Raji (cell line): ENCODE results near the gene NPEPL1.

Source experiments
- POLR2A ChIP-seq: IDR thresholded peaks from 2 replicates; pipeline ENCODE4 v1.6.1; 2011; ENCODE audit warnings: low read depth, low read length, control low read depth; ENCODE audit not compliant: insufficient read depth

Gene NPEPL1

GRCh38 chr20:58719971-58720371 is 27.4 kb downstream of the NPEPL1 start:
- no peak for TF ChIP-seq POLR2A

DNA sequence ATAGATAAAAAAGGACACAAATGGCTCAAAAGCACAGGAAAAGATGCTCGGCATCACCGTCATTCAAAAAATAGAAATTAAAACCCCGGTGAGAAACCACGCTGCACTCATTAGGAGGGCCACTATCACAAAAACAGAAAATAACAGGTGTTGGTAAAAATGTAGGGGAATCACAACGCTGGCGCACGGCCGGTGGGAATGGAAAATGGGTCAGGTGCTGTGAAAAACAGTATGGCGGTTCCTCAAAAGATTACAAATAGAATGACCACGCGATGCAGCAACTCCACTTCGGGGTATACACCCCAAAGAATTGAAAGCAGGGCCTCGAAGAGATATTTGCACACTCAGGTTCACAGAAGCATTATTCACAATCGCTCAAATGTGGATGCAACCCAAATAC is 28.3 kb downstream of the NPEPL1 start:
- TF ChIP-seq POLR2A, result no peak

GRCh38 chr20:58721951-58722778 is 29.6 kb downstream of the NPEPL1 start:
- no peak for TF ChIP-seq POLR2A

- no peak for TF ChIP-seq POLR2A
These were observed 30.5 kb downstream of the NPEPL1 start for GRCh38 chr20:58722877-58723627.

GRCh38 chr20:58723628-58723984 is 31.0 kb downstream of the NPEPL1 start:
- no peak for TF ChIP-seq POLR2A

DNA sequence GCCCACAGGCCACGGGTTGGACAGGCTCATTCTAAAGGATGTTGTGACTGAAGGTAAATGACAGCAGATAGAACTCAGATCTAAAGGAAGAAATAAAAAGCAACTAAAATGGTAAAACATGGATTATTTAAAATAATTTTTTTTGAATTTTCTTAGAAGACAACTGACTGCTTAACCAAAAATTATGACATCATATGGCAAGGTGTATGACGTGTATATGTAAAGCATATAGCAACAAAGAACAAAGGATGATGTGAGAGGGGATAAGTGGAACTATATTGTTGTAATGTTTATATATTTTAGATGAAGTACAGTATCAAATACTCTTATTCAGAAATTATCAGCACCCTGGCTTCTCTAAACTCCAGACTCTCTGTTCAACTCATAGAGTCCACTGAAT is 38.6 kb downstream of the NPEPL1 start:
- TF ChIP-seq POLR2A, result no peak

DNA sequence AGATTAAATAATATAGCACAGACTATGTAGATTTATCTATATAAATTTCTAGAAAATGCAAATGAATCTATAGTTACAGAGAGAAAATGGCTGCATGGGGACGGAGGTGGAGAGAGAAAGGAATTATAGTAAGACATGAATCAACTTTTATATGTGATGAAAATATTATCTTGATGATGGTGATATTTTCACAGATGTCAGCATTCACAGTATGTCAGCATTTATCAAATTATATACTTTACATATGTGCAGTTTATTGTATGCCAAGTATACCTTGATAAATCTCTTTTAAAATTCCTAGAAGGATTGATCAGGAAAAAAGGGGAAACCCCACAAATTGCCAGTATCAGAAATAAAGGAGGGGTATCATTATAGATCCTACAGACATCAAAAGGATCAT is 44.6 kb downstream of the NPEPL1 start:
- no peak for TF ChIP-seq POLR2A

GRCh38 chr20:58740356-58741308 is 48.0 kb downstream of the NPEPL1 start:
- no peak for TF ChIP-seq POLR2A

DNA sequence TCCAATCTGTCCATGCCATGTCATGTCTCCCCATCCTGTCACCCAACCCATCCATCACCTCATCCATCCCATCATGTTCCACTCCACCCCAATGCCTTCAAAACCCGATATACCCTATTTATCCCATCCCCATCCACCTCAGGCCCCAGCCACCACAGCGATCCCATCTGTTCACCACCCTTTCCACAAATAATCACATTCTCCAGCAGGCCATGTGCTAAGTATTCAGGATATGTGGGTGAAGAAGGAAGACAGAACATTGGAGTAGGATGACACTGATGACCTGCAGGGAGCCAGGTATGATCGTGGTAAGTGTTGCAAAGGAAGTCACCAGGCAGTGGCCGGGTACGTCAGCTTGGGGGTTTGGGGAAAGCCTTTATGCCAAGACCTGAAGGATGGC is 48.8 kb downstream of the NPEPL1 start:
- TF ChIP-seq POLR2A, result no peak

DNA sequence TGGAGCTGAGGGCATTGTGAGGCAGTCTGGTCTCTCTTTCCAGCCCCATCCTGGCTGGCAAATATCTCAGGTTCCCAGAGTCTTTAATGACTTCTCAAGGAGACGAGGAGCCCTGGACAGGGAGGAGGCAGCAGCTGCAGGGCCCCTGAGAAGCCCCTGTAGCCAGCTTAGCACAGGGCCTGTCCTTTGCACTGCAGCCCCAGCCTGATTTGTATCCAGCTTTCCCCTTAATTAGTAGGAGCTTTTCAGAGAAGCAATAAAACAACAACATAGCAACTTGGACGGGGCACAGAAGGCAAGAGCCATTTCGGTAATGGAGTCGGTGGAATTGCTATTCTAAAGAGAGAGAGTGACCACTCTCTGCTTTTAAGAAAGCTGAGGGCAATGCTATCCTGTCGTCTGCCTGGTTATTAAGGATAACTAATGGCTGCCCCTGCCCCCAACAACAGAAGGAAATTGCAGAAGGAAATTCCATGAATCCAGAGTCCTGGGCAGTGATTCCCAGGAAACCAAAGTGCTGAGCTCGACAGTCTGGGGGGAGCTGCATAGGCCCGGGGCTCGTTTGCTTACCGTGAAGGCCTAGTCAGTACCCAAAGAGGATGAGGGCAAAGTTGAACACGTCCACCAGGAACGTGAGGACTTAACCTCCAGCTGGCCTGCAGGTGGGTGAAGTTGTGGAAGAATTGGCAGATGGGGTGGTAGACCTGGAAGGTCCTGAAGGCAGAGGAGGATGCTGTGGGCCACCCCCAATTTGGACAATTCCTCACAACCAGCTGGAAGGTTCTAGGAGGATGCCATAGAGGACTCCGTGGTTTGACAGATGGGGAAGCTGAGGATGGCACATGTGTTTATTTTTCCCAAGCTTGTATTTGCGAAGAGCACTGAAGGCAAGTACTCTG is 50.3 kb downstream of the NPEPL1 start:
- TF ChIP-seq POLR2A, result no peak

- no peak for TF ChIP-seq POLR2A
These were observed 51.4 kb downstream of the NPEPL1 start for GRCh38 chr20:58743929-58744534.

GRCh38 chr20:58744836-58745235 is 52.2 kb downstream of the NPEPL1 start:
- no peak for TF ChIP-seq POLR2A

- no peak for TF ChIP-seq POLR2A
These were observed 52.8 kb downstream of the NPEPL1 start for GRCh38 chr20:58745391-58745790.

DNA sequence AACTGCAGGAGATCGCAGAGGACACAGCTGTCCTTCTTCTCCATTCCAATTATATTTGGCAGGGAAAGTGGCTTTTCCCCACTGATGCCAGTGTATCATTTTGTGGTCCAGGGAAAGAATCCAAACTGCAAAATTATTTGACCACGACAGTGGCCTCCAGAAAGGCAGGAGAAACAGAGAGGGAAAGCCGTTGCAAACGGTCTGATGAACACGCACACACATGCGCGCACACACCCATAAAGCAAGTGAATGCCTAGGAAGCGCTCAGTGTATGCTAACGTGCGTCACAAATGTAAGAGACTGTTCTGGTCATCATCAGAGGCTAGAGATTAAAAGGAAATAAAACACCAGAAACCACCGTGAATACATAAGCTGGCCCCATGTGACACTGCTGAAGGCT is 54.0 kb downstream of the NPEPL1 start:
- TF ChIP-seq POLR2A, result no peak
